ENCODE results near the gene SKP2. TPM values are rescaled to one million over a fixed set of nuclear protein-coding genes. Genes with fewer than 3 reads are reported as not detected.

The SKP2 gene
- total RNA-seq, 1 experiment from 2014 or later = 90.0 TPM

GRCh38 chr5:36150676-36151433 is 1.1 kb upstream of the SKP2 start:
- no peaks in the 10 kb centered on the region for H3K27me3 ChIP-seq (ENCODE audit: control insufficient read depth, insufficient read depth, low read length)
- peaks cover 5% of the 10 kb centered on the region for H3K36me3 ChIP-seq (replicated peaks; ENCODE audit: control insufficient read depth, insufficient read depth, low read length)
- peak; percentile 54 for DNase-seq
- H3K4me3 ChIP-seq (ENCODE audit: insufficient read depth, low read depth, low read length) = peak overlapping the region; percentile 84

- peak overlapping the region; percentile 84 for H3K4me3 ChIP-seq (ENCODE audit: insufficient read depth, low read depth, low read length)
- no peaks in the 10 kb centered on the region for H3K27me3 ChIP-seq (ENCODE audit: control insufficient read depth, insufficient read depth, low read length)
- DNase-seq = peak; percentile 18
- H3K36me3 ChIP-seq (replicated peaks; ENCODE audit: control insufficient read depth, insufficient read depth, low read length) = peaks cover 8% of the 10 kb centered on the region
These were observed 700 bp downstream of the SKP2 start for GRCh38 chr5:36152324-36153297.

GRCh38 chr5:36153298-36153677 is 1.4 kb downstream of the SKP2 start:
- no peak overlapping the region; the same call in 1 of the 2 replicates for H3K4me3 ChIP-seq (ENCODE audit: insufficient read depth, low read depth, low read length)
- H3K27me3 ChIP-seq (ENCODE audit: control insufficient read depth, insufficient read depth, low read length) = no peaks in the 10 kb centered on the region
- no peak for DNase-seq
- peaks cover 11% of the 10 kb centered on the region for H3K36me3 ChIP-seq (replicated peaks; ENCODE audit: control insufficient read depth, insufficient read depth, low read length)

- no peak overlapping the region for H3K4me3 ChIP-seq (ENCODE audit: insufficient read depth, low read depth, low read length)
- no peaks in the 10 kb centered on the region for H3K27me3 ChIP-seq (ENCODE audit: control insufficient read depth, insufficient read depth, low read length)
- H3K36me3 ChIP-seq (replicated peaks; ENCODE audit: control insufficient read depth, insufficient read depth, low read length) = peaks cover 11% of the 10 kb centered on the region
- DNase-seq = no peak
These were observed 1.8 kb downstream of the SKP2 start for GRCh38 chr5:36153726-36154125.

- no peak for DNase-seq
- Histone ChIP-seq H3K4me3 (ENCODE audit: insufficient read depth, low read depth, low read length) (no peak overlapping the region), H3K27me3 (ENCODE audit: control insufficient read depth, insufficient read depth, low read length) (no peaks in the 10 kb centered on the region), H3K36me3 (replicated peaks; ENCODE audit: control insufficient read depth, insufficient read depth, low read length) (peaks cover 15% of the 10 kb centered on the region)
These were observed 3.4 kb downstream of the SKP2 start for GRCh38 chr5:36155291-36155690.

- no peak overlapping the region for H3K4me3 ChIP-seq (ENCODE audit: insufficient read depth, low read depth, low read length)
- H3K36me3 ChIP-seq (replicated peaks; ENCODE audit: control insufficient read depth, insufficient read depth, low read length) = peaks cover 17% of the 10 kb centered on the region
- H3K27me3 ChIP-seq (ENCODE audit: control insufficient read depth, insufficient read depth, low read length) = no peaks in the 10 kb centered on the region
- no peak for DNase-seq
These were observed 4.2 kb downstream of the SKP2 start for GRCh38 chr5:36156121-36156601.

- H3K36me3 ChIP-seq (replicated peaks; ENCODE audit: control insufficient read depth, insufficient read depth, low read length) = peaks cover 19% of the 10 kb centered on the region
- H3K4me3 ChIP-seq (ENCODE audit: insufficient read depth, low read depth, low read length) = no peak overlapping the region
- H3K27me3 ChIP-seq (ENCODE audit: control insufficient read depth, insufficient read depth, low read length) = no peaks in the 10 kb centered on the region
- no peak for DNase-seq
These were observed 4.7 kb downstream of the SKP2 start for GRCh38 chr5:36156619-36157018.

- no peaks in the 10 kb centered on the region for H3K27me3 ChIP-seq (ENCODE audit: control insufficient read depth, insufficient read depth, low read length)
- H3K36me3 ChIP-seq (replicated peaks; ENCODE audit: control insufficient read depth, insufficient read depth, low read length) = peaks cover 20% of the 10 kb centered on the region
- H3K4me3 ChIP-seq (ENCODE audit: insufficient read depth, low read depth, low read length) = no peak overlapping the region
- DNase-seq = no peak
These were observed 6.2 kb downstream of the SKP2 start for GRCh38 chr5:36158144-36158543.

GRCh38 chr5:36160617-36161016 is 8.7 kb downstream of the SKP2 start:
- Histone ChIP-seq H3K27me3 (ENCODE audit: control insufficient read depth, insufficient read depth, low read length) (no peaks in the 10 kb centered on the region), H3K36me3 (replicated peaks; ENCODE audit: control insufficient read depth, insufficient read depth, low read length) (peaks cover 24% of the 10 kb centered on the region), H3K4me3 (ENCODE audit: insufficient read depth, low read depth, low read length) (no peak overlapping the region)
- no peak for DNase-seq

GRCh38 chr5:36161361-36161760 is 9.4 kb downstream of the SKP2 start:
- no peak for DNase-seq
- H3K36me3 ChIP-seq (replicated peaks; ENCODE audit: control insufficient read depth, insufficient read depth, low read length) = peaks cover 24% of the 10 kb centered on the region

GRCh38 chr5:36162810-36163486 is 11.0 kb downstream of the SKP2 start:
- DNase-seq = no peak
- Histone ChIP-seq H3K4me3 (ENCODE audit: insufficient read depth, low read depth, low read length) (no peak overlapping the region), H3K27me3 (ENCODE audit: control insufficient read depth, insufficient read depth, low read length) (no peaks in the 10 kb centered on the region), H3K36me3 (replicated peaks; ENCODE audit: control insufficient read depth, insufficient read depth, low read length) (peaks cover 24% of the 10 kb centered on the region)

More at GRCh38 chr5:36161361-36161760, 9.4 kb downstream of the SKP2 start:
- Histone ChIP-seq H3K27me3 (ENCODE audit: control insufficient read depth, insufficient read depth, low read length) (no peaks in the 10 kb centered on the region), H3K4me3 (ENCODE audit: insufficient read depth, low read depth, low read length) (no peak overlapping the region)

- H3K36me3 ChIP-seq (replicated peaks; ENCODE audit: control insufficient read depth, insufficient read depth, low read length) = peaks cover 21% of the 10 kb centered on the region
- H3K27me3 ChIP-seq (ENCODE audit: control insufficient read depth, insufficient read depth, low read length) = no peaks in the 10 kb centered on the region
- H3K4me3 ChIP-seq (ENCODE audit: insufficient read depth, low read depth, low read length) = no peak overlapping the region
- no peak for DNase-seq
These were observed 12.6 kb downstream of the SKP2 start for GRCh38 chr5:36164461-36164860.

- no peaks in the 10 kb centered on the region for H3K27me3 ChIP-seq (ENCODE audit: control insufficient read depth, insufficient read depth, low read length)
- H3K4me3 ChIP-seq (ENCODE audit: insufficient read depth, low read depth, low read length) = no peak overlapping the region
- no peak for DNase-seq
- peaks cover 22% of the 10 kb centered on the region for H3K36me3 ChIP-seq (replicated peaks; ENCODE audit: control insufficient read depth, insufficient read depth, low read length)
These were observed 16.8 kb downstream of the SKP2 start for GRCh38 chr5:36168737-36169136.

GRCh38 chr5:36170832-36171424 is 19.0 kb downstream of the SKP2 start:
- DNase-seq = no peak
- H3K36me3 ChIP-seq (replicated peaks; ENCODE audit: control insufficient read depth, insufficient read depth, low read length) = peaks cover 17% of the 10 kb centered on the region

More at GRCh38 chr5:36170832-36171424, 19.0 kb downstream of the SKP2 start:
- H3K4me3 ChIP-seq (ENCODE audit: insufficient read depth, low read depth, low read length) = no peak overlapping the region
- no peaks in the 10 kb centered on the region for H3K27me3 ChIP-seq (ENCODE audit: control insufficient read depth, insufficient read depth, low read length)
